ENCODE measurements around the gene DSG3.
"Not testable (repeated sequence)": the region's sequence is repeated elsewhere in the genome, so short reads cannot be mapped to it uniquely, and the experiment has no call there.

Gene DSG3

GRCh38 chr18:31494705-31495244, 47.2 kb downstream of the DSG3 start:
- not testable (repeated sequence) for DNase-seq

DNA sequence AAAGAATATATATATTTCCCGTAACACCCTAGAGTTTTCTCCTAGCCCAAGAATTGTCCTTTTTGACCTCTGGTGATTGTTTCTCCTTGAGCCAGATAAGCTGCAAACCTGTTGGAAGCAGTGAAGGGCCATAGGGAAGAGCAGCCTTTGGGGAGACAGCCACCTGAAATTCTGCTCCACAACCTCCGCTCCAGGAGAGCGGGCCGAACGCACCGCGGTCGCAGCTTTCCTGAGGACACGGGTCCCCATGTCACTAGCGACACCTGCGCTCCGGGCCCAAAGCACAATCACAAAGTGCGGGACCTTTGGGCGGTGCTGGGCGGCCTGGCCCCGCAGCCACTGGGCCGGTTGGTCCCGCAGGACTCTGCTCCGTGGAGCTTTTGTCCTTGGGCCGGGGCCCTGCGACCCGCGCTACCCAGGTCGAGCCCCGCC, 49.9 kb downstream of the DSG3 start:
- DNase-seq: no peak

GRCh38 chr18:31497836-31498573, 50.5 kb downstream of the DSG3 start, which contains the start of gene DSG2:
Gene DSG2 (plus strand): TSS chr18:31498177. CDS start chr18:31498252, 75 bp downstream.
- no peak for DNase-seq

GRCh38 chr18:31498574-31499524, 51.3 kb downstream of the DSG3 start:
- no peak for DNase-seq

GRCh38 chr18:31500051-31500688, 52.6 kb downstream of the DSG3 start:
- DNase-seq: peak; percentile 10

GRCh38 chr18:31503011-31503410, 55.5 kb downstream of the DSG3 start:
- DNase-seq: no peak

GRCh38 chr18:31504455-31505147, 57.1 kb downstream of the DSG3 start:
- no peak for DNase-seq

- no peak for DNase-seq
Observed at GRCh38 chr18:31505156-31505555, 57.6 kb downstream of the DSG3 start.

DNA sequence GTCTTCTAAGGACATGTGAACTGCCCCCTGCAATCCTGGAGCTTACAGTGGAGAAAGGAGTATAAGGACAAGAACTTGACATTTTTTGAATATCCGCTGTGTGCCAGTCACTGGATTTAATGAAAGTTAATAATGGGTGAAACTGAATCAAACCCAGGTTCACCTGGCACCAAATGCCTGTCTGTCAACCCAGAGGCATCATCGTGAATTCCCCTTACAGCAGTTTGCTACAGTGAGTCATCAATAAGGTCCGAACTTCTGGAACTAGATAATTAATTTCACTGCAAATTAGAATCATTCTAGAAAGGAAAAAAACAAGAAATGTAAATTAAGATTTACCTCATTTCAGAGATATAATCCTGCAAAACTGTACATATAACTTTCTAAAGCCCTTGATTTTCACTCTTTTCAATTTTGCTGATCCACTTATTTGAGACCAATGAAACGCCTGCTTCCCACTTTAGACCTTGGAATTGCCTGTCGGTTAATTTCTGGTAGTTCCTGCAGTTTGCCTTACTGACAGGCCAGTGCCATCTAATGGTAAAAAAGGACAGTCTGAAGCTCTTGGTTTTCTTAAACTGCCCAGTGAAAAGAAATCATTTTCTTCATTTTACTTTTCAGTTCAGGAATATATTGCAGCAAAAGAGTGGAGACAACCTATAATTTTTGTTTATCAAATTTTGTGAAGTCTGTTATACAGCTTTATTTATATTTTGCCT, 58.6 kb downstream of the DSG3 start:
- DNase-seq: no peak

DNA sequence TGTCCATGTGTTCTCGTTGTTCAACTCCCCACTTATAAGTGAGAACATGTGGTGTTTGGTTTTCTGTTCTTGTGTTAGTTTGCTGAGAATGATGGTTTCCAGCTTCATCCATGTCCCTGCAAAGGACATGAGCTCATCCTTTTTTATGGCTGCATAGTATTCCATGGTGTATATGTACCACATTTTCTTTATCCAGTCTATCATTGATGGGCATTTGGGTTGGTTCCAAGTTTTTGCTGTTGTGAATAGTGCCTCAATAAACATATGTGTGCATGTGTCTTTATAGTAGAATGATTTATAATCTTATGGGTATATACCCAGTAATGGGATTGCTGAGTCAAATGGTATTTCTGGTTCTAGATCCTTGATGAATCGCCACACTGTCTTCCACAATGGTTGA, 59.6 kb downstream of the DSG3 start:
- DNase-seq: not testable (repeated sequence)

DNA sequence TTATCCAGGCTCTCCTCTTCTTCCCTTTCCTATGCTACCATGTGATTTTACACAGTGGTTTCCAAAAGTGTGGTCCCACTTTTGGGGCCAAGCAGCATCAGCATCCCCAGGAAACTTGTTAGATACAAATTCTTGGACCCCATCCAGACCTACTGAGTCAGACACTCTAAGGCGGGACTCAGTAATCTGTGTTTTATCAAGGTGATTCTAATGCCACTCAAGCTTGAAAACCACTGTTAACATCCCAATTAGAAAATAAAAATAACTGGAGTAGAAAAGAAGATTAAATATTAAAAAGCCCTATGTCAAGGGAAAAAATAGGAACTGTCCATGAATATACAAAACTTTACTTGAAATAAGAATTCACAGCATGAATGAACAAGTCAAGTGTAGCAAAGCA, 61.2 kb downstream of the DSG3 start:
- DNase-seq: no peak

GRCh38 chr18:31509571-31509970, 62.0 kb downstream of the DSG3 start:
- no peak for DNase-seq

DNA sequence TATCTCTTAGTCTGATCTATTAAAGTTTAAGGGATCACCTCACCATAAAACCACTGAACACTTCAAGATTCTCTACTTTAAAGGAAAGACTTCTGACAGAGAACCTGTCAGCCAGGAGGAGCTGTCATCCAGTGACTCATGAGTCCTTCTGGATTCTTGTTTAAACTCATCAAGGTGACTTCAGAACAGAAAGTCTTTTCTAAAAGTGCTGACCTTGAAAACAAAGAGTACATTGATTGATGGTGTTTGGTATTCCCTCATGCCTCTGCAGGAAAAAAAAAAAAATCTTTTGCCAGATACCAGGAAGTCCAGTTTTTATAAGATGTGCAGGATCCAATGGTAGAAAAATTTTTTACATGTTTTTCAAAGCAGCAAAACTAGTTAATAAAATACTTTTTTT, 62.8 kb downstream of the DSG3 start:
- DNase-seq: no peak

DNA sequence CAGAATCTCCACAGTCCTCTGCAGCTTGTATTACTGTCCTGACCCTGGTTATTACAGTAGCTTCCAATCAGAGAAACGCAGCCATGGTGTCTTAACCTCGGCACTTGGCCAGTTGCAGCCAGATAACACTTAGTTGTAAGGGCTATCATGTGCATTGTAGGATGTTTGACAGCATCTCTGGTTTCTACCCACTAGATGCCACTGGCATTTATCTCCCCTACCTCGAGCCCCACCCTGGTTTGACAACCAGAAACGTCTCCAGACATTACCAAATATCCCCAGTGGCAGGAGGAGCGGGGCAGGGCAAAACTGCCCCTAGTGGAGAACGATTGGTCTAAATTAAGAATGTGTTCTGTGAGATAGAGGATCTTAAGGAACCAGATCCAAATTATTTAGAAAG, 63.6 kb downstream of the DSG3 start:
- DNase-seq: no peak

- peak; percentile 71 for DNase-seq
Observed at GRCh38 chr18:31512203-31512764, 64.7 kb downstream of the DSG3 start.

DNA sequence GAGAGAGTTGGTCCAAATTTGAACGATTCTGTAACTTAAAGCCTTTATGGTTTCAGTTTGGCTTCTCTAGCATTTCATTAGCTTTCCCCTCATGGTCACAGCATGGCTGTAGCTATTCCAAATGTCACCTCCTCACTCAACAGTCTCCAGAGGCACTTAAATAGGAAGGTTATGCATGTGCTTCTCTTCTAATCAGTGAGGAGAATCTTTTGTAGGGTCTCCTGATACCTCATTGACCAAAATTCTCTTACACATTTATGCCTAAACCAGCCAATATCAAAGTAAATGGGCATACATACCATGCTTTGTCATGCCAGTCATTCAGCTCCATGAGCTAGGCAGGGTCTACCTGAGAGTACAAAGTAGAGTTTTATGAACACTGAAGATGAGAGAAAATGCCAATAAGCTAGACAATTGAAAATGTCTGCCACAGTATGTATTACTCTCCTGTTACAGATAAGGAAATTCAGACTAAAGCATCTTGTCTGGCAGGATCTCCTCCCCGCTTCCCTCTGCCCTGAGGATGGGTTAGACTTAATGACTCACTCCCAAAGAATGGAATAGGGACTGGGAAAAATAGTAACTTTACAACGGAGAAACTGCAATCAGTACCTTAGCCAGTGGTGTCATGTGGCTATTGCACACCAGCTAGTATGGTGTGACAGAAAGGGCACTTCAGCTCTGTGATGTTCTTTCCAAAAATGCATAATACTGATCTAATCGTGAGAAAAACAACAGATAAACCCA, 65.8 kb downstream of the DSG3 start:
- DNase-seq: no peak

DNA sequence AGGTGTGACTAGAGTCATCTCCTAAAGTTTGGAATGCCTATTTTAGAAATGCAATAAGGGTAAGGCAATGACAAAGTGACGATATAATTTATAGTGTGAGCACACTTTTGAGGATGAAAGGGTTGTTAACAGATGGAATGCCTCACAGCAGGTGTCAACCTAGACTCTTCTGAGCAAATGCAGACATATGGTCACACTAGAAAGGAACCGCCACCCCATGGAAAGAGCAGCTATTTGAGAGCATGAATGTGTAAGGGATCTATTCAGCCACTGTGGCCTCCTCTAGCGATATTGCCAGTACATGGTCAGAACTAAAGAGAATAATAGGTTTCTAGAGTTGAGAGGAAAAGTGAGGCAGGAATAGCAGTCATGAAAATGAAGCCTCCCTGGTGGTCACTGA, 68.9 kb downstream of the DSG3 start:
- no peak for DNase-seq

GRCh38 chr18:31526374-31526773, 78.8 kb downstream of the DSG3 start:
- DNase-seq: no peak
